MCF 10A (cell line): ENCODE data around the gene HDGFL2. TPM values are rescaled to one million over a fixed set of nuclear protein-coding genes. Genes with fewer than 3 reads are reported as not detected.

Experiments
- BruUV-seq: library from RNA; stranded (reverse); fragments of 400-500 nt; replicated peaks from 2 replicates; lab custom pipeline; 2021; lab: Mats Ljungman, UMichigan
- CTCF ChIA-PET: fragments of 300-600 bp; sonication (Branson Sonifier 250); formaldehyde crosslinking; extraction: SDS; loops from one replicate; lab custom pipeline; 2021; ENCODE audit warnings: antibody characterized with exemption, inconsistent platforms; lab: Yijun Ruan, JAX
- POLR2A ChIA-PET: fragments of 300-600, 350-650 bp; sonication (Branson Sonifier 250); formaldehyde crosslinking; extraction: SDS; loops from one replicate; lab custom pipeline; 2020; ENCODE audit warnings: antibody characterized with exemption, inconsistent platforms; lab: Yijun Ruan, JAX
- DNase-seq: peaks from one replicate; pipeline ENCODE4 v3.0.0-alpha.2; 2018; ENCODE audit not compliant: unreplicated experiment
- H3K27ac Mint-ChIP-seq: one replicate; pipeline ENCODE4 v1.8.0; 2022; ENCODE audit warnings: mild to moderate bottlenecking, low read depth, mixed read lengths; ENCODE audit not compliant: unreplicated experiment
- H3K27me3 Mint-ChIP-seq: one replicate; pipeline ENCODE4 v1.8.0; 2022; ENCODE audit warnings: mixed read lengths; ENCODE audit not compliant: insufficient read depth, unreplicated experiment
- H3K36me3 Mint-ChIP-seq: one replicate; pipeline ENCODE4 v1.8.0; 2022; ENCODE audit warnings: mild to moderate bottlenecking, moderate library complexity, mixed read lengths; ENCODE audit not compliant: insufficient read depth, unreplicated experiment
- H3K4me1 Mint-ChIP-seq: one replicate; pipeline ENCODE4 v1.8.0; 2022; ENCODE audit warnings: mixed read lengths; ENCODE audit not compliant: insufficient read depth, unreplicated experiment
- H3K4me3 Mint-ChIP-seq: one replicate; pipeline ENCODE4 v1.8.0; 2022; ENCODE audit warnings: mild to moderate bottlenecking, moderate library complexity, mixed read lengths; ENCODE audit not compliant: unreplicated experiment
- H3K9me3 Mint-ChIP-seq: one replicate; pipeline ENCODE4 v1.8.0; 2022; ENCODE audit warnings: mixed read lengths; ENCODE audit not compliant: unreplicated experiment
- CTCF ChIP-seq: fragments of 200-600 bp; IDR thresholded peaks from one replicate; pipeline ENCODE4 v1.8.0; 2022; ENCODE audit warnings: antibody characterized with exemption, mild to moderate bottlenecking; ENCODE audit not compliant: unreplicated experiment
- intact Hi-C: fragments of 100-400 bp; cut with micrococcal nuclease; formaldehyde crosslinking; loops from 2 replicates; pipeline ENCODE4 v1.14.1; 2022
- total RNA-seq: library from RNA; stranded (reverse); gene quantifications from 2 replicates; pipeline ENCODE4 v1.2.3, GENCODE V29; 2022

The HDGFL2 gene
- total RNA-seq, 1 experiment from 2014 or later = 46.3 TPM

GRCh38 chr19:4508698-4509097 is 36.6 kb downstream of the HDGFL2 start:
- H3K36me3 Mint-ChIP-seq = peaks cover 7% of the 10 kb centered on the region
- no peak overlapping the region for H3K27ac Mint-ChIP-seq
- H3K4me1 Mint-ChIP-seq = peaks cover 10% of the 10 kb centered on the region
- no peak for DNase-seq
- no peak for TF ChIP-seq CTCF
- no peaks in the 10 kb centered on the region for H3K27me3 Mint-ChIP-seq
- CTCF ChIA-PET = interaction anchor here (1.8 to 2.4 kb wide), 2 partner anchors 13 to 15 kb away, joined by 8 to 9 read pairs; no protein-coding TSS in a partner anchor
- no peaks in the 10 kb centered on the region for H3K9me3 Mint-ChIP-seq
- POLR2A ChIA-PET = interaction anchor here (0.7 to 1.8 kb wide), 2 partner anchors 12 to 37 kb away, joined by 3 read pairs; no protein-coding TSS in a partner anchor
- intact Hi-C loops = no loop called here
- no TSS peak for BruUV-seq
- no peak overlapping the region for H3K4me3 Mint-ChIP-seq

- Mint-ChIP-seq H3K27me3 (no peaks in the 10 kb centered on the region), H3K4me3 (no peak overlapping the region), H3K4me1 (peaks cover 10% of the 10 kb centered on the region), H3K27ac (no peak overlapping the region), H3K36me3 (peaks cover 7% of the 10 kb centered on the region), H3K9me3 (no peaks in the 10 kb centered on the region)
- ChIA-PET POLR2A (no interaction called here), CTCF (interaction anchor here (1.2 kb wide), 1 partner anchor 14 kb away, joined by 5 read pairs; no protein-coding TSS in a partner anchor)
- no TSS peak for BruUV-seq
- no peak for TF ChIP-seq CTCF
- intact Hi-C loops = no loop called here
- DNase-seq = no peak
Observed at GRCh38 chr19:4510435-4511255, 38.5 kb downstream of the HDGFL2 start.

- POLR2A ChIA-PET = no interaction called here
- CTCF ChIA-PET = no interaction called here
- no peak for TF ChIP-seq CTCF
- no peak for DNase-seq
- H3K27ac Mint-ChIP-seq = no peak overlapping the region
- H3K4me3 Mint-ChIP-seq = no peak overlapping the region
- no TSS peak for BruUV-seq
- no peaks in the 10 kb centered on the region for H3K36me3 Mint-ChIP-seq
- intact Hi-C loops = no loop called here
- no peaks in the 10 kb centered on the region for H3K9me3 Mint-ChIP-seq
- peaks cover 4% of the 10 kb centered on the region for H3K4me1 Mint-ChIP-seq
- no peaks in the 10 kb centered on the region for H3K27me3 Mint-ChIP-seq
Observed at GRCh38 chr19:4511300-4512054, 39.4 kb downstream of the HDGFL2 start.

GRCh38 chr19:4512070-4512469 is 40.0 kb downstream of the HDGFL2 start:
- TF ChIP-seq CTCF = no peak
- BruUV-seq = no TSS peak
- POLR2A ChIA-PET = no interaction called here

More at GRCh38 chr19:4512070-4512469, 40.0 kb downstream of the HDGFL2 start:
- intact Hi-C loops = no loop called here
- no peaks in the 10 kb centered on the region for H3K36me3 Mint-ChIP-seq
- H3K4me3 Mint-ChIP-seq = no peak overlapping the region
- H3K27ac Mint-ChIP-seq = no peak overlapping the region
- no peak for DNase-seq
- no peaks in the 10 kb centered on the region for H3K4me1 Mint-ChIP-seq
- no peaks in the 10 kb centered on the region for H3K27me3 Mint-ChIP-seq
- CTCF ChIA-PET = no interaction called here
- H3K9me3 Mint-ChIP-seq = no peaks in the 10 kb centered on the region
